HCT116 (cell line): Measurements from ENCODE around the gene NRXN2. TPM values are rescaled to one million over a fixed set of nuclear protein-coding genes. Genes with fewer than 3 reads are reported as not detected.

ENCODE experiments used
- ATAC-seq: fragments of 200-7000 bp; cut with Tn5 transposase; 2 replicates; pipeline ENCODE4 v1.9.1; 2020; ENCODE audit warnings: mild to moderate bottlenecking, moderate library complexity
- BruUV-seq: library from RNA; stranded (reverse); fragments of 400-500 nt; replicated peaks from 2 replicates; lab custom pipeline; 2021; lab: Mats Ljungman, UMichigan
- CTCF ChIA-PET: fragments of 300-600 bp; sonication (Branson Sonifier 250); formaldehyde crosslinking; loops from one replicate; lab custom pipeline; 2021; ENCODE audit warnings: antibody characterized with exemption; lab: Charles Lee
- POLR2A ChIA-PET: fragments of 300-600, 350-600 bp; sonication (Branson Sonifier 250); formaldehyde crosslinking; loops from one replicate; lab custom pipeline; 2021; ENCODE audit warnings: antibody characterized with exemption; lab: Charles Lee
- RAD21 ChIA-PET, 2 experiments: fragments of 300-600 bp; sonication (Branson Sonifier 250); formaldehyde crosslinking; loops; one replicate each; lab custom pipeline; 2023; ENCODE audit warnings: low total read pairs in 2 of 2; ENCODE audit not compliant: uncharacterized antibody in 2 of 2, unreplicated experiment in 2 of 2, low non-redundant PET in 1 of 2; lab: Charles Lee
- DNase-seq: peaks from one replicate; pipeline ENCODE4 v3.0.0-alpha.2; 2010; ENCODE audit warnings: low read depth, low spot score
- H2AFZ ChIP-seq: fragments of 200-600 bp; shearing (Covaris generic), sonication (generic); 2 replicates; pipeline ENCODE4 v1.6.1; 2017; ENCODE audit warnings: low read depth, mixed run types, mixed read lengths, antibody characterized with exemption, low read length; ENCODE audit not compliant: poor library complexity, severe bottlenecking
- H3K27ac ChIP-seq: 2 replicates; pipeline ENCODE4 v1.5.1; 2012; ENCODE audit warnings: low read depth, low read length
- H3K27me3 ChIP-seq: fragments of 200-600 bp; sonication (generic); 2 replicates; pipeline ENCODE4 v1.6.1; 2016; ENCODE audit warnings: mixed run types, low read length, mixed read lengths; ENCODE audit not compliant: insufficient read depth
- H3K36me3 ChIP-seq, 2 experiments: fragments of 200-500 bp in 1 of 2; fragments of 200-600 bp in 1 of 2; sonication (Bioruptor generic) in 1 of 2; sonication (generic) in 1 of 2; 2 replicates each; pipeline versions ENCODE4 v1.5.1 to v1.6.1; 2014 to 2016; ENCODE audit warnings: low read length in 2 of 2, inconsistent platforms in 1 of 2, mixed read lengths in 1 of 2, mixed run types in 1 of 2; ENCODE audit not compliant: insufficient read depth in 2 of 2, control insufficient read depth in 1 of 2
- H3K4me1 ChIP-seq, 2 experiments: fragments of 200-600 bp in 1 of 2; sonication (generic) in 1 of 2; 2 replicates each; pipeline versions ENCODE4 v1.5.1 to v1.6.1; 2012 to 2017; ENCODE audit warnings: low read length in 2 of 2, inconsistent platforms in 1 of 2, mild to moderate bottlenecking in 1 of 2, mixed read lengths in 1 of 2, mixed run types in 1 of 2, moderate library complexity in 1 of 2; ENCODE audit not compliant: insufficient read depth in 2 of 2, control insufficient read depth in 1 of 2
- H3K4me2 ChIP-seq: fragments of 200-600 bp; sonication (generic); 2 replicates; pipeline ENCODE4 v1.6.1; 2017; ENCODE audit warnings: mixed run types, low read length, mixed read lengths
- H3K4me3 ChIP-seq, 2 experiments: fragments of 200-600 bp in 1 of 2; sonication (generic) in 1 of 2; replicated peaks in 1 of 2; 2 replicates each; pipeline ENCODE4 v1.5.1; 2011 to 2016; ENCODE audit warnings: low read length in 2 of 2, control low read depth in 1 of 2, low read depth in 1 of 2, mild to moderate bottlenecking in 1 of 2, mixed read lengths in 1 of 2, mixed run types in 1 of 2
- H3K79me2 ChIP-seq: fragments of 200-600 bp; sonication (generic); 2 replicates; pipeline ENCODE4 v1.6.1; 2017; ENCODE audit warnings: mild to moderate bottlenecking, mixed run types, low read length, moderate library complexity, mixed read lengths; ENCODE audit not compliant: insufficient read depth
- H3K9ac ChIP-seq: fragments of 200-600 bp; sonication (generic); 2 replicates; pipeline ENCODE4 v1.6.1; 2016; ENCODE audit warnings: low read length, mixed read lengths
- H3K9me2 ChIP-seq: fragments of 200-600 bp; sonication (generic), shearing (Covaris generic); 2 replicates; pipeline ENCODE4 v1.6.1; 2017; ENCODE audit warnings: mixed run types, mild to moderate bottlenecking, moderate library complexity; ENCODE audit not compliant: insufficient read depth
- H3K9me3 ChIP-seq, 2 experiments: fragments of 200-500 bp in 1 of 2; fragments of 200-600 bp in 1 of 2; sonication (Bioruptor generic) in 1 of 2; sonication (generic) in 1 of 2; 2 replicates each; pipeline ENCODE4 v1.6.1; 2014 to 2017; ENCODE audit warnings: low read length in 2 of 2, mixed read lengths in 2 of 2, inconsistent platforms in 1 of 2, low read depth in 1 of 2, mild to moderate bottlenecking in 1 of 2, mixed run types in 1 of 2, moderate library complexity in 1 of 2; ENCODE audit not compliant: control insufficient read depth in 1 of 2, insufficient read depth in 1 of 2
- H4K20me1 ChIP-seq: fragments of 200-600 bp; sonication (generic), shearing (Covaris generic); 2 replicates; pipeline ENCODE4 v1.6.1; 2017; ENCODE audit warnings: mixed run types, mild to moderate bottlenecking, moderate library complexity; ENCODE audit not compliant: insufficient read depth
- CEBPB ChIP-seq: IDR thresholded peaks from 2 replicates; pipeline ENCODE4 v1.6.1; 2012; ENCODE audit warnings: low read depth
- FOSL1 ChIP-seq: IDR thresholded peaks from 2 replicates; pipeline ENCODE4 v1.6.1; 2012; ENCODE audit warnings: low read depth
- JUND ChIP-seq: IDR thresholded peaks from 2 replicates; pipeline ENCODE4 v1.6.1; 2012
- POLR2A ChIP-seq: IDR thresholded peaks from 2 replicates; pipeline ENCODE4 v1.7.0; 2011; ENCODE audit warnings: borderline replicate concordance; ENCODE audit not compliant: insufficient read depth, insufficient read length; ENCODE audit errors: extremely low read depth
- RAD21 ChIP-seq: IDR thresholded peaks from 2 replicates; pipeline ENCODE4 v1.6.1; 2012; ENCODE audit warnings: low read depth, mild to moderate bottlenecking
- TCF7L2 ChIP-seq: IDR thresholded peaks from 2 replicates; pipeline ENCODE4 v1.7.0; 2011; ENCODE audit warnings: borderline replicate concordance, inconsistent platforms; ENCODE audit not compliant: insufficient read depth, insufficient read length; ENCODE audit errors: extremely low read depth
- intact Hi-C: fragments of 100-400 bp; cut with micrococcal nuclease; formaldehyde crosslinking; loops from 2 replicates; pipeline ENCODE4 v1.10.0; 2022
- total RNA-seq: library from RNA; stranded (reverse); gene quantifications from one replicate; pipeline ENCODE4 v1.2.1, GENCODE V29; 2021; ENCODE audit not compliant: unreplicated experiment
- TF ChIP-seq, protein P1 (sequence below): IDR thresholded peaks from 2 replicates; pipeline ENCODE4 v1.6.1; 2012; ENCODE audit warnings: low read depth
- TF ChIP-seq, protein P2 (sequence below), 3 experiments: fragments of 200-600 bp in 1 of 3; sonication (generic) in 1 of 3; IDR thresholded peaks in 2 of 3; conservative IDR thresholded peaks in 1 of 3; 2 replicates each; pipeline ENCODE4 v1.5.1; 2012 to 2017; ENCODE audit warnings: low read depth in 2 of 3, low read length in 2 of 3, antibody characterized with exemption in 1 of 3, borderline replicate concordance in 1 of 3, control low read depth in 1 of 3, mild to moderate bottlenecking in 1 of 3, mixed read lengths in 1 of 3, mixed run types in 1 of 3, moderate library complexity in 1 of 3; ENCODE audit not compliant: insufficient read depth in 1 of 3
- TF ChIP-seq, protein P3 (sequence below): IDR thresholded peaks from 2 replicates; pipeline ENCODE4 v1.6.1; 2012
- TF ChIP-seq, protein P4 (sequence below): IDR thresholded peaks from 2 replicates; pipeline ENCODE4 v1.6.1; 2011; ENCODE audit warnings: mild to moderate bottlenecking, low read length, moderate library complexity; ENCODE audit not compliant: insufficient replicate concordance; ENCODE audit errors: extremely low read depth

Gene NRXN2
- total RNA-seq, 1 experiment from 2014 or later: 1.5 TPM

DNA sequence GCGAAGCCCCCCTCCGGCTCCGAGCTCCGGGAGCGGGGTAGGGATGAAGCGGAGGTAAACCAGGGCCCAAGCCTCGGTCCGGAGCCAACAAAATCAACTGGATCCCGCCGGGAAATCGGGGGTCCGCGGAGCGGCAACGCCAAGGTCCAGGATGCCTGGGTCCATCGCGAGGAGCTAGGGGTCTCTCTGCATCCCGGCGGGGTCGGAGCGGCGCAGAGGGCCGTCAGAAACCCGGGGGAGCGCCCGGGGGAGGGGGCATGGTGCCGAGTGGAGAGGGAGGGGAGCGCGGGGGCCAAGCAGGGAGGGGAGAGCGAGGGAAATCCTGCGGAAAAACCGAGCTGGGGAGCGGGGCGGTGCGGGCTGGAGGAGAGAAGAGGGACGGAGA, 80.1 kb downstream of the NRXN2 start (continued):
- TF ChIP-seq, protein P1, sequence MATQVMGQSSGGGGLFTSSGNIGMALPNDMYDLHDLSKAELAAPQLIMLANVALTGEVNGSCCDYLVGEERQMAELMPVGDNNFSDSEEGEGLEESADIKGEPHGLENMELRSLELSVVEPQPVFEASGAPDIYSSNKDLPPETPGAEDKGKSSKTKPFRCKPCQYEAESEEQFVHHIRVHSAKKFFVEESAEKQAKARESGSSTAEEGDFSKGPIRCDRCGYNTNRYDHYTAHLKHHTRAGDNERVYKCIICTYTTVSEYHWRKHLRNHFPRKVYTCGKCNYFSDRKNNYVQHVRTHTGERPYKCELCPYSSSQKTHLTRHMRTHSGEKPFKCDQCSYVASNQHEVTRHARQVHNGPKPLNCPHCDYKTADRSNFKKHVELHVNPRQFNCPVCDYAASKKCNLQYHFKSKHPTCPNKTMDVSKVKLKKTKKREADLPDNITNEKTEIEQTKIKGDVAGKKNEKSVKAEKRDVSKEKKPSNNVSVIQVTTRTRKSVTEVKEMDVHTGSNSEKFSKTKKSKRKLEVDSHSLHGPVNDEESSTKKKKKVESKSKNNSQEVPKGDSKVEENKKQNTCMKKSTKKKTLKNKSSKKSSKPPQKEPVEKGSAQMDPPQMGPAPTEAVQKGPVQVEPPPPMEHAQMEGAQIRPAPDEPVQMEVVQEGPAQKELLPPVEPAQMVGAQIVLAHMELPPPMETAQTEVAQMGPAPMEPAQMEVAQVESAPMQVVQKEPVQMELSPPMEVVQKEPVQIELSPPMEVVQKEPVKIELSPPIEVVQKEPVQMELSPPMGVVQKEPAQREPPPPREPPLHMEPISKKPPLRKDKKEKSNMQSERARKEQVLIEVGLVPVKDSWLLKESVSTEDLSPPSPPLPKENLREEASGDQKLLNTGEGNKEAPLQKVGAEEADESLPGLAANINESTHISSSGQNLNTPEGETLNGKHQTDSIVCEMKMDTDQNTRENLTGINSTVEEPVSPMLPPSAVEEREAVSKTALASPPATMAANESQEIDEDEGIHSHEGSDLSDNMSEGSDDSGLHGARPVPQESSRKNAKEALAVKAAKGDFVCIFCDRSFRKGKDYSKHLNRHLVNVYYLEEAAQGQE: no peak
- no peak for TF ChIP-seq CEBPB

DNA sequence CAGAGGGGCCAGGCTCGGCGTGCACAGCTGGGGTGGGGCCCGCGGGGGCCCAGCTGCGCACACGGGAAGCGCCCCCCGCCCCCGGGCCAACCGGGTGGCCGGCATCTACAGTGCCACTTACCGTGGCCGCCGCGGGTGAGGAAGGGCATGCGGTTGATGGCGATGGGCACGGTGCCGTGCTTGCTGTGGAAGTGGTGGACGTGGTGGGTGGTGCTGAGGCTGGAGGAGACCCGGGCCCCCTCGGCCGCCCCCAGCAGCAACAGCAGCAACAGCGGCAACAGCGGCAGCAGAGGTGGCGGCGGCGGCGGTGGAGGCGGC, 80.6 kb downstream of the NRXN2 start:
- Histone ChIP-seq H3K9me2 (no peaks in the 10 kb centered on the region), H3K79me2 (no peaks in the 10 kb centered on the region), H3K27ac (no peak overlapping the region), H3K4me3 (no peak overlapping the region), H2AFZ (no peak overlapping the region), H3K4me1 (no peaks in the 10 kb centered on the region), H4K20me1 (no peaks in the 10 kb centered on the region), H3K36me3 (no peaks in the 10 kb centered on the region), H3K4me2 (no peak overlapping the region), H3K27me3 (peaks cover 18% of the 10 kb centered on the region), H3K9me3 (no peaks in the 10 kb centered on the region), H3K9ac (no peak overlapping the region)
- POLR2A ChIA-PET: no interaction called here
- RAD21 ChIA-PET: no interaction called here
- DNase-seq (no peak), ATAC-seq (no peak)
- CTCF ChIA-PET: interaction anchor here (2.0 kb wide), 1 partner anchor 12 kb away, joined by 5 read pairs; no protein-coding TSS in a partner anchor
- intact Hi-C loops: no loop called here
- BruUV-seq: no TSS peak
- TF ChIP-seq CEBPB (no peak), TCF7L2 (no peak), FOSL1 (no peak), JUND (no peak), RAD21 (no peak), POLR2A (no peak)
- TF ChIP-seq, protein P2, sequence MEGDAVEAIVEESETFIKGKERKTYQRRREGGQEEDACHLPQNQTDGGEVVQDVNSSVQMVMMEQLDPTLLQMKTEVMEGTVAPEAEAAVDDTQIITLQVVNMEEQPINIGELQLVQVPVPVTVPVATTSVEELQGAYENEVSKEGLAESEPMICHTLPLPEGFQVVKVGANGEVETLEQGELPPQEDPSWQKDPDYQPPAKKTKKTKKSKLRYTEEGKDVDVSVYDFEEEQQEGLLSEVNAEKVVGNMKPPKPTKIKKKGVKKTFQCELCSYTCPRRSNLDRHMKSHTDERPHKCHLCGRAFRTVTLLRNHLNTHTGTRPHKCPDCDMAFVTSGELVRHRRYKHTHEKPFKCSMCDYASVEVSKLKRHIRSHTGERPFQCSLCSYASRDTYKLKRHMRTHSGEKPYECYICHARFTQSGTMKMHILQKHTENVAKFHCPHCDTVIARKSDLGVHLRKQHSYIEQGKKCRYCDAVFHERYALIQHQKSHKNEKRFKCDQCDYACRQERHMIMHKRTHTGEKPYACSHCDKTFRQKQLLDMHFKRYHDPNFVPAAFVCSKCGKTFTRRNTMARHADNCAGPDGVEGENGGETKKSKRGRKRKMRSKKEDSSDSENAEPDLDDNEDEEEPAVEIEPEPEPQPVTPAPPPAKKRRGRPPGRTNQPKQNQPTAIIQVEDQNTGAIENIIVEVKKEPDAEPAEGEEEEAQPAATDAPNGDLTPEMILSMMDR (IDR thresholded peaks at IDR 0.05 in 2 of 3, conservative IDR thresholded peaks at IDR 0.05 in 1 of 3; ENCODE audit: borderline replicate concordance in 1 of 3, insufficient read depth in 1 of 3, low read depth in 2 of 3, low read length in 2 of 3): no peak
- TF ChIP-seq, protein P3, sequence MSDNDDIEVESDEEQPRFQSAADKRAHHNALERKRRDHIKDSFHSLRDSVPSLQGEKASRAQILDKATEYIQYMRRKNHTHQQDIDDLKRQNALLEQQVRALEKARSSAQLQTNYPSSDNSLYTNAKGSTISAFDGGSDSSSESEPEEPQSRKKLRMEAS: no peak
- TF ChIP-seq, protein P4, sequence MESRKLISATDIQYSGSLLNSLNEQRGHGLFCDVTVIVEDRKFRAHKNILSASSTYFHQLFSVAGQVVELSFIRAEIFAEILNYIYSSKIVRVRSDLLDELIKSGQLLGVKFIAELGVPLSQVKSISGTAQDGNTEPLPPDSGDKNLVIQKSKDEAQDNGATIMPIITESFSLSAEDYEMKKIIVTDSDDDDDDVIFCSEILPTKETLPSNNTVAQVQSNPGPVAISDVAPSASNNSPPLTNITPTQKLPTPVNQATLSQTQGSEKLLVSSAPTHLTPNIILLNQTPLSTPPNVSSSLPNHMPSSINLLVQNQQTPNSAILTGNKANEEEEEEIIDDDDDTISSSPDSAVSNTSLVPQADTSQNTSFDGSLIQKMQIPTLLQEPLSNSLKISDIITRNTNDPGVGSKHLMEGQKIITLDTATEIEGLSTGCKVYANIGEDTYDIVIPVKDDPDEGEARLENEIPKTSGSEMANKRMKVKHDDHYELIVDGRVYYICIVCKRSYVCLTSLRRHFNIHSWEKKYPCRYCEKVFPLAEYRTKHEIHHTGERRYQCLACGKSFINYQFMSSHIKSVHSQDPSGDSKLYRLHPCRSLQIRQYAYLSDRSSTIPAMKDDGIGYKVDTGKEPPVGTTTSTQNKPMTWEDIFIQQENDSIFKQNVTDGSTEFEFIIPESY: no peak
